ENCODE results near the gene GATA3. TPM values are rescaled to one million over a fixed set of nuclear protein-coding genes. Genes with fewer than 3 reads are reported as not detected.

GATA3 gene
- polyA plus RNA-seq, 4 donors = 82.9 to 123 (median 91.7) TPM

DNA sequence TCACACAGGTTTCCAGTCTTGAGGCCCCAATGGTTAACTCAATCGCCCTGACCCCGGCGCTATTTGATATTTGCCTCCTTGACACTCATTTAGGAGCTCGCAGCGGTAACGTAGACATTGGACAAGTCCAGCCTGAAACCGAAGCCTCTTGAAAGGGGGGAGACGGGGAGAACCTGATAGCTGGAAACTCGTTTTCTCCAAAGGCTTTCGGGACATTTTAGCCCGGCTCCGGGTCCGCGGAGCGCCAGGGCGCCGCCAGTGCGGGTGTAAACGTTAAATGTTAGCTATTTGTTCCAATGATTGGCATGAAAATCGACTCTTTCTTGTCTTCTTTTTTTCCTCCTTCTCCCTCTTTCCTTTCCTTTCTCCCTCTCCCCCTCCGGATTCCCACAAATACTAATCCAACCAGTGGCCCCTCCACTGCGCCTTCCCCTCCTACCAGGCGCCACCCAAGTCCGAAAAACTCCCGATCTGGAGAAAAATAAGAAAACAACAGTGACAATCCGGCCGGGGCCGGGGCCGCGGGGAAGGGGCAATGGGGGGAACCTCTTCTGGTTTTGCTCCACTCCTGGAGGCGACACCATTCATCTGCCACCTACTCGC, 17.2 kb upstream of the GATA3 start:
- DNase-seq (ENCODE audit: low read depth in 4 of 4, low spot score in 2 of 4) = no peak

- no peak for DNase-seq (ENCODE audit: low read depth in 4 of 4, low spot score in 2 of 4)
Measured at GRCh38 chr10:8037941-8038894, 16.3 kb upstream of the GATA3 start.

DNA sequence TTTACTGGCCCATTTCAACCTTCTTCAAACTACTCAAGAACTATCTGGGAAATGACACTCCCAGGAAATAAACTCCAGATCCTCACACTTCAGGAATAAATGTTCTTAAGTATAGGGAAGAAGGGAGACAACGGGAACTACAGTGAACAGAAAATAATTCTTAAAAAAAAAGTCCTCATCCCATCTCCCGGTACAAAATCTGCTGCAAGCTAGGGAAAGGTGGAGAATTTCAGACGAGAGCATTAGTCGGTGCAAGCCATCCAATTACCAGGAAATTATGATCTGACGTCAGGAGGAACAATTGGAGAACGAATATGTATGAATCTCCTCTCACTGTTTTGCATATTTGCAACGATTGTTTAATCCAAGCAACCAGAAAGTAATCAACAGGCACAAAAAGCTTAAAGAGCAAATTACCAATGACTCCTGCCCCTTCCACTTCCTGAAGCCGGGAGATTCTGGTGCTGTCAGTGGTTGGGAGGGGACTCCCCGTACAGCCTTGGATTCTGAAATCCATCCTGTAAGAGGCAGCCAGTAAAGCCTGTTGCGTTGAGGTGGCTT, 15.1 kb upstream of the GATA3 start:
- no peak for DNase-seq (ENCODE audit: low read depth in 4 of 4, low spot score in 2 of 4)

- DNase-seq (ENCODE audit: low read depth in 4 of 4, low spot score in 2 of 4) = no peak
Measured at GRCh38 chr10:8040651-8041050, 13.8 kb upstream of the GATA3 start.

DNA sequence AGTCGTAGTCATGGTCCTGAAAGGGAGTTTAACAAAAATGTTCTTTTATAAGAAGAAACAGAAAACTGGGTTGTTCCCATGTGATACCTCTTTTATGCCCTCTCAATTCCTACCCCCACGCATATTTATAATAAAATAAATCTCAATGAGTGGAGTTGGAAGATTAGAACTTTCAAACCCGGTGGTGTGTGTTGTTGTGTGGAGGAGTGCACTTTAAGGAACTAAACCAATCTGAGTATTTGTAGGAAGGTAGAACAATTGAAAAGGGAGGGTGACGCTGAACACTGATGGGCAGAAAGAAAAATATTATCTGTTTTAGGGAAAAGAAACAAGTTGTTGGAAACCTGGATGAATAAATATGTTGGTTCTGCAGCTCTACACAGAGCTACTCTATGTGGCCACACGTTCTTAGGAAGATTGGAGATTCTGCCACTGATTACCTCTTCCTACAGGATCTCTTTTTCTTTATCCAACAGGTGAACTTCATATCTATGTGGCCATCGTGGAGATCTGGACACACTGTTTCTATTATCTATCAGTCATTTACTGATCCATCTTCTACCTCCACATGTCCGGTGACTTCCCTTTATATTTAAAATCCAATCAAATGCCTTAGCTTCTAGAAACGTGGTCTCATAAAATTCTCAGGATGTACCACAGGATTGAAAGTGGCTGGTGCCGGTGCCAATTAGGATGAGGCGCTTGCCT, 13.1 kb upstream of the GATA3 start:
- no peak for DNase-seq (ENCODE audit: low read depth in 4 of 4, low spot score in 2 of 4)

DNA sequence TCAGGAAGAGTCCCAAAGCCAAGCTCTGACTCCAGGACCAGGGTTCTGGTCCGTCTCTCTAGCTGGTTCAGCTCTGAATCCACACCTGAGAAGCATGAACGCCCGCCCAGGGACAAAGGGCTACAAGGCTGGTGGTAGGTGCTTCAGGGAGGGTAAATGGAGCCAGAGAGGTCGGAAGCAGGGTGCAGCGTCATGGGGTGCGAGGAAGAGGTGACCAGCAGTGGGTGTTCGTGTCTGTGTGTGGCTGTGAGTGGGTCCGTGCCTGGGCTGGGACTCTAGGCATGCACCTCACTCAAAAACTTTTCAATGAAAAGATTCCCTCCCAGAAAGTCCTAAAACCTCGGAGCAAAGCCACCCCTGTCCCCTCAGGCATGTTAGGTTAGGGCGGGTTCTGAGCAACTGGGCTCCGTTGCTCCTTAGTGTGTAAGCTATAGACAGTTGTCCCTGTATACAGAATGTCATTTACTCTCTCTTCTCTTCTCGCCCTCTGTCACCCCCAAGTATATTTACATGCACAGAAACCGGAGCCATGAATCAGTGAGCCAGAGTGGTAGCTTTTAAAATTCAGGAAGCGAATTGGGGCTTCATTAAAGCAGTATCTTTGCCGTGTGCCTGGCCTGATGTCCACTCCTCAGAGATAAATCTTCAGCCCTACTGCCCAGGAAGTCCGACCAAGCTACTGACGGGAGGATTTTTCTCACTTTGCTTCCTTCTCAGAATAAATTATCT, 12.3 kb upstream of the GATA3 start:
- no peak for DNase-seq (ENCODE audit: low read depth in 4 of 4, low spot score in 2 of 4)

DNA sequence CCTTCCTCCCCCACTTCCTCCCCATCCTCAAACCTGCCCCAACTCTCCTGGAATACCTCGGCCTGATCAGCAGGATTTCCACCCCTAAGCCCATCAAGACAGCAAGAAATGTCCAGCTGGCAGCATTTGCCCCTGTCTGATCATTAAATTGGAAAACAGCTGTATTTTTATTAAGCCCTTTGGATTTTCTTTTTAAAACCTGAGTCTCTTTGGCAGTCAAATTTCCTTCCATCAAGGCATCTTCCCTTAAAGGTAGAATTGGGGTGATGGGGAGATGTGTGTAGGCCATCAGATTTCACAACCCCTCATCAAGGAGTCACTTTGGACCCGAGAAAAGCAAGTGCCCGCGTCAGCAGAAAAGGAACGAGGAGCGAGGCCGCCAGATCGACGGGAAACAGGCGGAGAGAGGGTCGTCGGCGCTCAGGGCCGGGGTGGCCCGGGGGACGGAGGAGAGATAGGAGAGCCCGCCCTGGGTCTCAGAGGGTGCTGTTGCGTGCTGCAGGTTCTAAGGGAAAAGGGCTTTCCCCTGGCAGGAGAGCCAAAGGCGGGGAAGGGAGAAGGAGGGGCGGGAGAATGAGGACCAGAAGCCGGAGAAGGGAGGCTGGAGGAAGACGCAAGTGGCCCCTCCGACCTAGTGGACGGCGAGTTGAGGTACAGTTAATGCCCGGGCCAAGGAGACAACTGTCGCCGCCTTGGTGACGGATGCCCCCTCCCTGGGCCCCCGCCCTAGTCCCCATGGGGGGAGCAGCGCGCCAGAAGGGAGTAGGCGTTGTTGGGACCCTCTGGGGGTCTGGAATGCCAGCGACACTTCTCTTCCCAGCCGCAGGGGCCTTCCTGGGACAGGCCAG, 11.5 kb upstream of the GATA3 start:
- DNase-seq (ENCODE audit: low read depth in 4 of 4, low spot score in 2 of 4) = no peak

GRCh38 chr10:8043569-8044306, 10.8 kb upstream of the GATA3 start:
- DNase-seq (ENCODE audit: low read depth in 4 of 4, low spot score in 2 of 4) = no peak

- DNase-seq (ENCODE audit: low read depth in 4 of 4, low spot score in 2 of 4) = no peak
Measured at GRCh38 chr10:8044331-8044907, 10.1 kb upstream of the GATA3 start.

- no peak for DNase-seq (ENCODE audit: low read depth in 4 of 4, low spot score in 2 of 4)
Measured at GRCh38 chr10:8044908-8045725, 9.4 kb upstream of the GATA3 start.

DNA sequence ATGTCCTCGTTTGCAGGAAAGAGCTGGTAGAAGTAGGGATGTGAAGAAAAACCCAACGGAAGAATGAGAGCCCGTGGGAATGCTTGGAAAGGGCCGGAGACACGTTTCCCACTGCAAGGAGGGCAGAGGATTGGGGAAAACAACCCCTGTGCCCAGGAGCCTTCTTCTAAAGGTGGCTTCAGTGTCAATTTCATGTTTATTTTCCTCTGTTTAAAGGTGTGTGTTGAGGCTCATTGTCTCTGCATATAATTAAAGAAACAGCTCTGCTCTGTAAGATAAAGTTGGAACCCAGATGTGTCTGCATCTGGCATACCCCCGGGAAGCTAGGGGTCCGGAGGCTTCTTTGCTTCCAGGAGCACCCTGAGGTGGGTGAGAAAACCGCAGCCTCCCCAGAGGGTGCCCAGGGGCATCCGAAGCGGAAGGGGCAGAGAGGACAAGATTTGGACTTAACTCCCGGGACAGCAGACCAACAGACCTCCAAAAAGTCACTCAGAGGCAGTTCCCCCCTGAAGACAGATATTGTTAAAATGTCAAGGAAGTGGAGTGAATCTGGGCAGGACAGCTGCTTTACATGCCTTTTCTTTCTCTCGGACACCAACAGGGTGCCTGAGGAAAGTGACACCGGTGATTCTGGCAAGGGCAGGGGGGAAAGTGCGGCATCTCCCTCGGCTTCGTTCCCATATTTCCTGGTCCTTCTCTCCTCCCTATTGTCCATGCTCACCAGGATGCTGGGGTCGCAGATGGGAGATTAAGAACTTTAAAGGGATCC, 8.6 kb upstream of the GATA3 start:
- no peak for DNase-seq (ENCODE audit: low read depth in 4 of 4, low spot score in 2 of 4)

- no peak for DNase-seq (ENCODE audit: low read depth in 4 of 4, low spot score in 2 of 4)
Measured at GRCh38 chr10:8047452-8048280, 6.8 kb upstream of the GATA3 start.

- DNase-seq (ENCODE audit: low read depth in 4 of 4, low spot score in 2 of 4) = no peak
Measured at GRCh38 chr10:8048281-8049008, 6.0 kb upstream of the GATA3 start.

DNA sequence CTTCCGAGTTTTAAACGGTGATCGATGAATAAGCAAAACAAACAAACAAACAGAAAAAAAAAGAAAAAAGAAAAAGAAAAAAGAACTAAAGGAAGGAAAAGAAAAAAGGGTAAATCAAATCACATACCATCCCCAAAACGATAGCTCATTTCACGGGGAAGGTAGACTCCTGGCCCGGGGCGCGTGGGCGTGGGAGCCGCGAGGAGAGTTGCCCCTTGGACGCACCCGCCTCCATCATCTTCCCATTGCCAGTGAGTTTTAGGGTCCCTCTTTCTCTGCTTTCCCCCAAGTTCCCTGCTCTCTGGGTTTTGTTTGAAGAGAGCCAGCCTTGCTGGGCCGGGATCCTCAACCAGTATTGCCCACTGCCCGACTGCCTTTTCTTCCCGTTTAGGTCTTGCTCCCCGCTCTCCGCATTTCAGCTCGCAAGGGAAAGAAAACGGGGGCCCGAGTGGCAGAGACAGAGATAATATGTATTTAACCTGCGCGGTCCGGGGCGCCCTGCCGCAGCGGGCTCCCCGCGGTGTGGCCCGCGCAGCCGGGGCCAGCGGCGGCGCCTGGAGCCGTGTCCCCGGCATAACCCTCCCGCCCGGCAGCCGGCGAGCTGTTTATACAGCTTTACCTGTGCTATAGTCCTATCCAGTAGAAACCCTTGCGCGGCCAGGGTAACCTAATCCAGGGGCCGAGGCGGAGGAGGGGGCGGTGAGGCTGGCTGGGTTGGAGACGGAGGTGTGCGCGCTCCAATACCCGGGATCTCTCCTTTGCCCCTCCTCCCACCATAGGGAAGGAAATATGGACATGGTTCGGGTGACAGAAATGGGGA, 5.2 kb upstream of the GATA3 start:
- no peak for DNase-seq (ENCODE audit: low read depth in 4 of 4, low spot score in 2 of 4)
